NCI-H510A treated with DMSO at 0.1 percent for 48 hours (cell line): ENCODE results near the gene COL23A1.
A peak's percentile ranks its signal among the peaks of the same experiment; 100 is the strongest.

Experiments used
- DNase-seq: peaks from one replicate; lab custom pipeline; 2025; lab: John Stamatoyannopoulos, UW

COL23A1 gene

GRCh38 chr5:178590141-178590923 is at the start of gene COL23A1:
TSS of gene COL23A1 (minus strand) at chr5:178590393.
- no peak for DNase-seq

GRCh38 chr5:178637356-178638074 is 47.3 kb upstream of the COL23A1 start:
- no peak for DNase-seq

GRCh38 chr5:178632285-178632684 is 42.1 kb upstream of the COL23A1 start:
- no peak for DNase-seq

DNA sequence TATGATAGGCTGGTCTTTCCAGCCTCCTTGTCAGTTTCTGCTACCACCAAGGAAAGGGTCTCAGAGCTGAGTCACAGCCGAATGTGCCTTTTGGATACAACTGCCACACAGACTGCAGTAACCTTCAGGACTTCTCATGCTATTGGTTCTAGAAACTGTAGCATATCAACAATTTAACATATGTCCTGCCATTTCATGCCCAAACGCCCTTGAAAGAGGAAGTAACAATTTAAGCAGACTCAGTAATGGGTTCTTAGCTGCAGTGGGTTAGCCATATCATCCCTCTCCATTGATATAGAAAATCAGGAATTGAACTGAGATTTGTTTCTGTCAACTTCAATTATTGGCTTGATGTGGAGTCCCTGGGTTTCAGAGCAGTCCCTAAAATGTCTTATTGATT is 40.8 kb upstream of the COL23A1 start:
- DNase-seq: no peak

DNA sequence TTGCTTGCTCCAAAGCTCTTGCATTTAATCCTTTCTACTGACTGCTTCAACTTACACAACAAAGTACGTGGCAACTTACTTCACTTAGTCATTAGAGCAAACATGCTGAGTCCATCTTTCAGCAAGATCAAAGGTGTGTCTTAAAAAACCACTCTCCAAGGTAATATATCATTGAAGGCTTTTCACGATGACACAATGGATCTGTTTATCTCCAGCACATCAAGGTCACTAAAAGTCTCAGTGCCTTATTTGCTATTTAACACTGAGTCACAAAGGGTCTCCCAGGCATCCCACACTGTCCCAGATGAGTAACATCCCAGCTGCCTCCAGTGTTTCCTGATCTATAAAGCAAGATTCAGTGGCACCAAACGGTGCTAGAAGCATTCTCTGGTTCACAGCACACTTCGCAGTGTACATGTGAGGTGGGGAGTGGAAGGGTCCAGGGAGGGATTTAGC is 40.3 kb upstream of the COL23A1 start:
- DNase-seq: no peak

- DNase-seq: peak; percentile 6
Observed at GRCh38 chr5:178627259-178627598, 37.0 kb upstream of the COL23A1 start.

- peak; percentile 50 for DNase-seq
Observed at GRCh38 chr5:178626484-178627258, 36.5 kb upstream of the COL23A1 start, which contains the start of gene CLK4. TSS of gene CLK4 (minus strand) at chr5:178627050. CDS start at chr5:178623416, 3,634 bp downstream.

GRCh38 chr5:178625679-178626483 is 35.7 kb upstream of the COL23A1 start:
- DNase-seq: no peak

DNA sequence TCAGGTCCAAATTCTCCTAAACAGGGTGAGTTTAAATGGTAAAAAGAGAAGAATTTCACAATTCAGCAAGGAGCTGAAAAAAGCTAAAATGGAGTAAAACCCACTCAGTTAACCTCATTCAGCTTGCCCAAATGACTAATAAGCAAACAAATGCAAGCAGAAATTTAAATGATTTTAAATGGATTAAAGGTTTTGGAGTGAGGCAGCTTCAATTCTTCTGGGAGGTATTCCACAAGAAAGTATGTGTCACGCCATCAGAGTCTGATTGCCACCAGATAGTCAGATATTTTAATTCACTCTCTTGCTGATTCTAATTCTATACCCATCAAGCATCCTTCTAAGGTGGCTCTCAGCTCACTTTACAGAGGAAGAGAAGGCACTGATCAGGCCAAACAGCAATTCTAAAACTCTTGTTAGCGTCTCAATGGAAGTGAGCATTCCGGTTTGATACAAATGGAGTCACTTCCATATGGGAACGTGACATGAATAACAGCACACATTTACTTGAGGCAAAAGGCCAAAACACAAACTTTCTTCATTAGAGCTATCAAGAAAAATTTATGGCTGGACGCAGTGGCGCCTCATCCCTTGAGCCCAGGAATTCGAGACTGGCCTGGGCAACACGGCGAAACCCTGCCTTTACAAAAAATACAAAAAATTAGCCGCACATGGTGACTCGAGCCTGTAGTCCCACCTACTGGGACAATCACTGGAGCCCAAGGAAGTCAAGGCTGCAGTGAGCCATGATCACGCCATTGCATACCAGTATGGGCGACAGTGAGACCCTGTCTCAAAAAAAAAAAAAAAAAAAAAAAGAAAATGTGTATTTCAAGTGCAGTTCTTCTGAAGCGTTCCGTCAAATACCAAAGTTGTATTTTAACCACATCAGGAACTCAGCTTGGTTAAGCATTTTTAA is 34.7 kb upstream of the COL23A1 start:
- DNase-seq: no peak

DNA sequence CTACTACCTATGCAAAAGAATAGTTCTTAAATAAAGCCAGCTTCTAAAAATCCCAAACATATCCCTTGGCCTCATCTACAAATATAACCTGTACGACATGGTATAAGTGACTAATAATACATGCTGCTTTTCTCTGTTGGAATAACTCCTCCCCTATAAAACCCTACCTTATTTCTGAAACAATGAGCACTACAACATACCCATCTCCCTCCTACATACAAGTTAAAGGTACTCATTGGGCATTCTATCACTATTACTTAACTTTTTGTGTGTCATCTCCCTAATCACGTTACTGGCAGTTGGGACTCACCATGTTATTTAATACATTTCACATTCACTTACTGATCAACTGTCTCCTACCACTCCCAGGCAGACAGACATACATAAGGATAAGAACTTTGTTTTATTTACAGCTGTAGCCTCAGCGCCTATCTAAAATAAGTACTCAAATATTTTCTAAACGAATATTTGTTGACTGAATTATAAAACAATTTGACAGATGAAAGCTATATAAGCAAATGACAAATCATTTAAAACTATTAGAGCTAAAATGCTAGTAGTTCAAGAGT is 32.6 kb upstream of the COL23A1 start:
- no peak for DNase-seq

GRCh38 chr5:178619390-178619789 is 29.2 kb upstream of the COL23A1 start:
- no peak for DNase-seq

DNA sequence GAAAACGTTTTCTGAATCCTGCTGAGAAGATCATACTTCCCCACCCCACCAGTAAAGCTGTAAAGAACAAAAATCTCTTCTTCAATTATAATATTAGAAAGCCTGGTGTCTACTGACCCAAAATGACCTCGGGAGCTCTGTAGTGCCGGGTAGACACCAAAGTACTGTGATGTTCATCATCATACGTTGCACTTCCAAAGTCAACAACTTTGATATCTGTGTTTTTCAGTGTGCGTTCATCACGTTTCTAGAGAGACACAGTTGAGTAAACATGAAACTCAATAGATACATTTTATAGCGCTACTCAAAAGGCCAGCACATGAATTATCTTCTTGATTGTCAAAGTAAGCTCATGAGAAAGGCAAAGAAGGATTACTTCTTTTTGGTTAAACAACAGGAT is 22.1 kb upstream of the COL23A1 start:
- no peak for DNase-seq

DNA sequence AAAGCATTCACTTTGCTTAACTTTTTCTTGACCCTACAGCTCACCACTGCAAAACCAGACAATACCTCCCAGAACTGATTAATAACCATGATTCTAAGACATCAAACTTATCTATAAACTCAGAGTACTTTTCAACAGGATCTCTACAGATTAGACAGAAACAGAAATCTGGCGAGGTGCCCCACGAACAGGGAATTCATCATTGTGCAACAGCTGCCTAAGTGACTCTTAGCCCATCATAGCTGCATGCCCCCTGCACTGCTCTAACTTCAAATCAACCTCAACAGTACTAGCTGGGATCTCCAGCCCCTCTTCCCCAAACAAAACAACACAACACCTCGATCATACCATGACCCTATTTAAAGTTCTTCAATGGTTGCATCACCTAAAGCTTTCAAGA is 16.1 kb upstream of the COL23A1 start:
- DNase-seq: no peak

DNA sequence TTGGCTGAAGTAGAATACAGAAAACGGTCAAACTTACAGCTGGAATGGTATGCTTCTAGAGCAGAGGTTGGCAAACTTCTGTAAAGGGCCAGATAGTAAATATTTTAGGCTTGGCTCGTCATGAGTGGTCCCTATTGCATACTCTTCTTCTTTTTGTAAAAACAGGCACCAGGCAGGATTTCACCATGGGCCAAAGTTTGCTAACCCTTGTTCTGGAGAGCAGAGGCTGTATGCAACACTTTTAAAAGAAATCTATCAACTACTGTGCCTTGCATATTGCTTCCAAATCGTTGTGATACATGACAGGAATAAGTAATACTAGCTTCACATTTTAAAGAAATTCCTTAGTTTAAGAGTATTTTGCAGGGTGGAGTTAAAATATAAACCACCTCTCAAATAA is 15.6 kb upstream of the COL23A1 start:
- no peak for DNase-seq

GRCh38 chr5:178602752-178603151 is 12.6 kb upstream of the COL23A1 start:
- DNase-seq: no peak

GRCh38 chr5:178595750-178596149 is 5.6 kb upstream of the COL23A1 start:
- no peak for DNase-seq

GRCh38 chr5:178595150-178595549 is 5.0 kb upstream of the COL23A1 start:
- DNase-seq: no peak

DNA sequence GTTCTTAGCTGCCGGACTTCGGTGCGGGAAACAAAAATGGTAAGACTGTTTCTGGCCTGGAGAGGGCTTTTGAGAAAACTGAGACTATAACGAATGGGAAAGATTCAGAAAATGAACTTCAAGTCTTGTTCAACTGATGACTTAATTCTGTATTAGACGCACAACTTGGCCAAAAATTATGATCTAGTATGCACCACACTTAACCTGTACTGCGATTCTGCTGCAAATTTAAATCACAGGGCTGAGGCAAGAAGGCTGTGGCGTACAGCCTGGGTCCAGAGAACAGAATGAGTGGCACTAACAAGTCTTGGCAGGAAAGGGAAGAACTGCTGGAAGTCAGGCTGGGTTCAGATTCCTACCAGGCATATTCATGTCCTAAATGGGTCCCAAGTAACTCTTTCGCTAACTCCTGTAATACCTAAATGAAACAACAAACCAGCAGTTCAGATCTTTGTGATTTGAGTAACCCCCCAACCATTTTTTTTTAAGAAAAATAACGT is 781 bp upstream of the COL23A1 start:
- DNase-seq: no peak

- no peak for DNase-seq
Observed at GRCh38 chr5:178589180-178590140, 733 bp downstream of the COL23A1 start.
